ENCODE results near the gene KIR2DL1.
"Not testable (repeated sequence)": the region's sequence is repeated elsewhere in the genome, so short reads cannot be mapped to it uniquely, and the experiment has no call there.

- TF ChIP-seq POLR2A, CTCF (IDR thresholded peaks at IDR 0.05): not testable (repeated sequence)
These were observed 918 bp downstream of the KIR2DL1 start for GRCh38 chr19:54770511-54770910.
